ENCODE measurements around the gene KDM2B. TPM values are rescaled to one million over a fixed set of nuclear protein-coding genes. Genes with fewer than 3 reads are reported as not detected.

KDM2B gene
- total RNA-seq, 4 donors from 2014 or later, result 13.6 to 23.5 (median 20.0) TPM

DNA sequence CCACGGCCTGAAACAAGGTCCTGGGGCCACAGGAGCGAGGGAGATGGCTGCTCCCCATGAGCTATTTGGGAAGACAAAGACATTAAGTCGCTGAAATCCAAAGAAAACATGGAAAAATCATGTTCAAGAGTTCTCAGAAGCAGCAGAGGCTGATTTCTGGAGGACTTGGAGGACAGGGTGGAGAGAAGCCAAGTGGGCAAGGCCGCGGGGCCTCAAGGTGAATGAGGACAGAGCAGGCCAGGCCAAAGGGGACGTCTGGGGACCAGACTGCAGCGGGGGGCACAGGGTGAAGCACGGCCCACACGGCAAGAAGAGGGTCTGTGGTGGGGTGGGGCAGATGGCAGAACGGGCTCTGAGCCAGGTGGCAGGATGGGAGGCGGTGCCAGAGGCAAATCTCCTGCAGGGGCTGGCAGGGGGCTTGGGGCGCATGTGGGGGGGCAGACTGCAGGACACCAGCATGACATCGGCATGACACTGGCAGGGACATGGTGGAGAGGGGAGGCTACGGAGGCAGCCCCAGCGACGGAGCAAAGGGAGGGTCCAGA, 132.0 kb downstream of the KDM2B start:
- no peak for DNase-seq (ENCODE audit: extremely low spot score)
- WGBS, result 84% methylated on average over 16 of the region's 16 CpGs
- TF ChIP-seq POLR2A (IDR thresholded peaks at IDR 0.05; ENCODE audit: low read depth) (no peak), EP300 (IDR thresholded peaks at IDR 0.05) (no peak), POLR2AphosphoS5 (IDR thresholded peaks at IDR 0.05) (no peak)
- TF ChIP-seq, protein P1, sequence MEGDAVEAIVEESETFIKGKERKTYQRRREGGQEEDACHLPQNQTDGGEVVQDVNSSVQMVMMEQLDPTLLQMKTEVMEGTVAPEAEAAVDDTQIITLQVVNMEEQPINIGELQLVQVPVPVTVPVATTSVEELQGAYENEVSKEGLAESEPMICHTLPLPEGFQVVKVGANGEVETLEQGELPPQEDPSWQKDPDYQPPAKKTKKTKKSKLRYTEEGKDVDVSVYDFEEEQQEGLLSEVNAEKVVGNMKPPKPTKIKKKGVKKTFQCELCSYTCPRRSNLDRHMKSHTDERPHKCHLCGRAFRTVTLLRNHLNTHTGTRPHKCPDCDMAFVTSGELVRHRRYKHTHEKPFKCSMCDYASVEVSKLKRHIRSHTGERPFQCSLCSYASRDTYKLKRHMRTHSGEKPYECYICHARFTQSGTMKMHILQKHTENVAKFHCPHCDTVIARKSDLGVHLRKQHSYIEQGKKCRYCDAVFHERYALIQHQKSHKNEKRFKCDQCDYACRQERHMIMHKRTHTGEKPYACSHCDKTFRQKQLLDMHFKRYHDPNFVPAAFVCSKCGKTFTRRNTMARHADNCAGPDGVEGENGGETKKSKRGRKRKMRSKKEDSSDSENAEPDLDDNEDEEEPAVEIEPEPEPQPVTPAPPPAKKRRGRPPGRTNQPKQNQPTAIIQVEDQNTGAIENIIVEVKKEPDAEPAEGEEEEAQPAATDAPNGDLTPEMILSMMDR (IDR thresholded peaks at IDR 0.05), result no peak
- Histone ChIP-seq H3K4me3 (no peak overlapping the region), H3K9me3 (no peaks in the 10 kb centered on the region), H3K36me3 (peaks cover 0 to 32% (median 19%) of the 10 kb centered on the region in 4 donors), H3K4me1 (peaks cover 0 to 21% (median 16%) of the 10 kb centered on the region in 4 donors), H3K27me3 (no peaks in the 10 kb centered on the region), H3K27ac (replicated peaks in 1 of 4) (no peak overlapping the region)
- intact Hi-C loops (cut with DNase I), result no loop called here

DNA sequence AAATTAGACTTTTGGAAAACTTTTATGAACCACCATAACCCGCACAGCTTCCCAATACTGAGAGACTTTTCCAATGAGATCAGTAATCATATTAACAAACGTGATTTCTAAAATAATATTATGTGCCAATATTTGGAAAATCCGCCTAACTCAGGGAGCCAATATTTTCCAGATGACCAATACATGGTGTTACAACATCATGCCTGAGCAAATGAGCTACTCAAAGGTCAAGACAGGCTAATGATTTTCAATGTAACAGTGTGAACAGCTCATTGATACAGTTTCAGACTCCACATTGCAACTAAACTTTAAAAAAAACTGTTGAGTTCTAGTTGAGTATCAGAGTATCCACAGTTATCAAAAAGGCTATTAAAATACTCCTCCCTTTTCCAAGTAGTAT, 134.1 kb downstream of the KDM2B start:
- DNase-seq (ENCODE audit: extremely low spot score), result no peak
- H3K4me1 ChIP-seq, result peaks cover 5 to 20% (median 18%) of the 10 kb centered on the region in 4 donors
- no peaks in the 10 kb centered on the region for H3K9me3 ChIP-seq
- 78% methylated on average over 3 of the region's 3 CpGs for WGBS
- TF ChIP-seq EP300 (IDR thresholded peaks at IDR 0.05) (no peak), POLR2A (IDR thresholded peaks at IDR 0.05; ENCODE audit: low read depth) (no peak), POLR2AphosphoS5 (IDR thresholded peaks at IDR 0.05) (no peak)
- TF ChIP-seq, protein P1 (IDR thresholded peaks at IDR 0.05), result no peak
- no peak overlapping the region for H3K27ac ChIP-seq (replicated peaks in 1 of 4)
- no peaks in the 10 kb centered on the region for H3K27me3 ChIP-seq
- peaks cover 5 to 37% (median 20%) of the 10 kb centered on the region in 4 donors for H3K36me3 ChIP-seq
- intact Hi-C loops (cut with DNase I), result no loop called here
- no peak overlapping the region for H3K4me3 ChIP-seq

DNA sequence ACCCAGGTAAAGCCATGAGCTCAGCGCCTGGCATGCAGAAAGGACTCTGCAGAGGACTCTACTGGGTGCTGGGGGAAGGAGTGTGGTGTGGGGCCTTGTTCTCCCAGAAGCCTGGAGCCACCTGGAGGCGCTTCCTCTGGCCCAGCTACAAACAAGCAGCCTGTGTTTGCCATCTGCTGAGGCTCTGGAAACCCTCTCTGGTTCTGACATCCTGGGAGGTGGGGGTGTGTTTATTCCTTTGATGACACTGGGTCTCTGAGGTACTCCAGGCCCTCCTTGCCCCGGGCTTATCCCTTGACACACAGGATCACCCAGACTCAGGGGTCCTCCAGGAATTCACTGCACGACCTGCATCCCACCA, 136.0 kb downstream of the KDM2B start:
- DNase-seq (ENCODE audit: extremely low spot score), result no peak
- WGBS, result 91% methylated on average over 3 of the region's 4 CpGs
- peaks cover 9 to 50% (median 39%) of the 10 kb centered on the region in 4 donors for H3K36me3 ChIP-seq
- H3K9me3 ChIP-seq, result no peaks in the 10 kb centered on the region
- H3K27me3 ChIP-seq, result no peaks in the 10 kb centered on the region
- H3K4me3 ChIP-seq, result no peak overlapping the region
- no peak overlapping the region for H3K27ac ChIP-seq (replicated peaks in 1 of 4)
- intact Hi-C loops (cut with DNase I), result loop anchor here (5.0 kb wide), 1 partner anchor 93 kb away; the partner anchor contains the start of gene ANAPC5
- no peak for TF ChIP-seq POLR2AphosphoS5 (IDR thresholded peaks at IDR 0.05)
- TF ChIP-seq, protein P1 (IDR thresholded peaks at IDR 0.05), result no peak
- TF ChIP-seq POLR2A (IDR thresholded peaks at IDR 0.05; ENCODE audit: low read depth), result no peak
- no peak for TF ChIP-seq EP300 (IDR thresholded peaks at IDR 0.05)
- peaks cover 5 to 20% (median 12%) of the 10 kb centered on the region in 4 donors for H3K4me1 ChIP-seq

DNA sequence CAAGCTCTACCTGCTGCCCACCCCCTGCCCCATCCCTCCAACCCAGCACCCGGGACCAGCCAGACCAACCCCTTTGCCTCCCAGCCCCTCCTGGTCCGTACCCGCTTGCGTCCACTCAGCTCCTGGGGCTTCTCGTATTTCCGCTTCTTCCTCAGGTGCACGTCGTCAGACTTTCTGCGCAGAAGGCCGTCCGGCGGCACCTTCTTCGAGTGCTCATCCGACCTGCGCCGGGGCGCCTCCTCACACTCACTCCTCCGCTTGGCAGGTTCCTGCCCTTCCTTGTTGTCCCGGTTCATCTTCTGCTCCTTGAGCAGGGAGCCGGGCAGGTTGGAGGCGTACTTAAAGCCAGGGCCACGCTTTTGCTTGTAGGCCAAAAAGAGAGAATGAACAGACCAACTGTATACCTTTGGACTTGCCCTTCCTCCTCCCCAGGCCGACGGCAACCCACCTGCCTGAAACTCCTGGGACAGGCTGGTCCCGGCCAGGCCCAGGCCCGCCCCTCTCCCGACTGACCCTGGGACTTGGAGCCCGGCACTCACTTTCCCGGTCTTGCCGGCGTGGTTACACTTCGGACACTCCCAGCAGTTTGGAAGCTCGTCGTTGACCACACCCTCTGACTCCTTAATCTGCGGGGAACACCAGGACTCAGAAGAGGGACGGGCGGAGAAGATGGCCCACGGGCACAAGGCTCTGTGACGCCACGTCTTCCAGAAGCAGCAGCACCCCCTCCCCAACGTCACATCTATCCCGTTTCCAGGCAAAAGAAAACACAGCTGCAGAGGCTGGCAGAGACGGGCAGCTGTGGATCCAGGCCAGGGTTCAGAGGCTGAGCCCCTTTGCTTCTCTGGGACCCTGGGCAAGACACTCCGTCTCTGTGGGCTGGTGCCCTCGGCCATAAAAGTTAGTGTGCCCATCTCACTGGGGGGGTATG, 136.6 kb downstream of the KDM2B start:
- no peaks in the 10 kb centered on the region for H3K9me3 ChIP-seq
- TF ChIP-seq EP300 (IDR thresholded peaks at IDR 0.05) (no peak), POLR2AphosphoS5 (IDR thresholded peaks at IDR 0.05) (no peak), POLR2A (IDR thresholded peaks at IDR 0.05; ENCODE audit: low read depth) (no peak)
- TF ChIP-seq, protein P1 (IDR thresholded peaks at IDR 0.05), result no peak
- no peak overlapping the region for H3K4me3 ChIP-seq
- intact Hi-C loops (cut with DNase I), result loop anchor here (1.0 to 5.0 kb wide), 2 partner anchors 92 to 110 kb away; partner anchors contain the start of gene ANAPC5
- DNase-seq (ENCODE audit: extremely low spot score), result no peak
- no peak overlapping the region for H3K27ac ChIP-seq (replicated peaks in 1 of 4)
- WGBS, result 84% methylated on average over 45 of the region's 45 CpGs
- H3K27me3 ChIP-seq, result no peaks in the 10 kb centered on the region
- H3K36me3 ChIP-seq, result peaks cover 15 to 56% (median 45%) of the 10 kb centered on the region in 4 donors
- peaks cover 5 to 20% (median 12%) of the 10 kb centered on the region in 4 donors for H3K4me1 ChIP-seq

Data from esophagus muscularis mucosa (tissue), 4 donors.